Activated T-cell treated with anti-CD3 and anti-CD28 coated beads, Interleukin-2, amount 50 U/mL, for 48 hours (primary cell): ENCODE results near the gene COMTD1.
"Not testable (repeated sequence)": the region's sequence is repeated elsewhere in the genome, so short reads cannot be mapped to it uniquely, and the experiment has no call there.

Source experiments
- DNase-seq, 2 experiments: peaks; one replicate each; pipeline ENCODE4 v3.0.0-alpha.2; 2020

The COMTD1 gene

DNA sequence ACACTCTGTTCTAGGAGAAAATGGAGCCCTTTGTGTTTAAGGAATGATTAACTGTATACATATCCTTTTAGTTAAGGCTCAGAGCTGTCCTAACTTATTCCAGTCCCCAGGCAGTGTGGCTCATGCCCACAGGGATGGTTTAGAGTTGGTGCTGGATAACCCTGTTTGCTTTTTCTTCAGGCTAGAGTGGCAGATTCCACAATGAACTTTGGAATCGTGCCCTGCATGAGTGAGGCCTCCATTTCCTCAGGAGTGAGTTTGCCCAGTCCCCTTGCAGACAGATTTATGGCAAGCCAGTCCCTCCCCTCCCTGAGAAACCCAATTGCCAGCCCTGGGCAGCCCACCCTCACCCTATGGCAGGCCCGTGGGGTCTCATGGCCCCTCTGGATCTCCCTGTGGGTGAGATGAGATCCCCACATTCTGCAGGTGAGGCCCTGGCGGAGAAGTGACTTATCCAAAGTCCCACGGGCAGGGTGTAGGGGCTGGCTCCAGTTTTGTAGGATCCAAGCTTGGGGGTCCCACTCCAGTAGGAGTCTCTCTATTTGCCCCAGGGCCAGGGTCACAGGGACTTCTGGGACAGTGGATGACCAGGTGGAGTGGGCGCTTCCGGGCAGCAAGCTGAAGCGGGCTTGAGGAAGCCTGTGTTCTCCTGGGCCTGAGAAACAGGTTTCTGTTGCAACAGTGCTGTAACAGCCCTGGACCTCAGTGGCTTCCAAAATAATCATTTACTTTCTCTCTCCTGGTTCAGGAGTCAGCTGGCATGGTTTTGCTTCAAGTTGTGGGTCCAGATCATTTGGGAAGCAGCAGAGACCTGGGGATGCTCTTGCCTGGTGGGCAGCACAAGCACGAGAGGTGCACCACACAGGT lies 9.0 kb upstream of the COMTD1 start:
- no peak for DNase-seq

DNA sequence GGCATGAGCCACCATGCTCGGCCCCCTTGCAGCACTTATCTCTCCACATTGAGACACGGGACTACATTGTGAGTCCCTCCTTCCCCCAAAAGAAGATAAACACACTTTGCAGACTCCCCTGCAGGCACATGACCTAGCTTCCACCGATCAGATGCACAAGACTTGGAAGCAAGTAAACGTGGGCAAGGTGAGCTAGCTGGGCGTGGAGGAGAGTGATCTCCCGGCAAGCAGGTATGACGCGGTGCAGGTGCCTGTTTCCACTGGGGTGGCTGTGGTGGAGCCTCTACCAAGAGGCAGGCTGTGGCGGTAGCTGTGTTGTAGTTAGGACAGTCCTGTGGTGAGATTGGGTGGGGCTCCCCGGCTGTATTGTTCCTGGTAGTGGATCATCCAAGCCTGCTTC lies 7.7 kb upstream of the COMTD1 start:
- no peak for DNase-seq

DNA sequence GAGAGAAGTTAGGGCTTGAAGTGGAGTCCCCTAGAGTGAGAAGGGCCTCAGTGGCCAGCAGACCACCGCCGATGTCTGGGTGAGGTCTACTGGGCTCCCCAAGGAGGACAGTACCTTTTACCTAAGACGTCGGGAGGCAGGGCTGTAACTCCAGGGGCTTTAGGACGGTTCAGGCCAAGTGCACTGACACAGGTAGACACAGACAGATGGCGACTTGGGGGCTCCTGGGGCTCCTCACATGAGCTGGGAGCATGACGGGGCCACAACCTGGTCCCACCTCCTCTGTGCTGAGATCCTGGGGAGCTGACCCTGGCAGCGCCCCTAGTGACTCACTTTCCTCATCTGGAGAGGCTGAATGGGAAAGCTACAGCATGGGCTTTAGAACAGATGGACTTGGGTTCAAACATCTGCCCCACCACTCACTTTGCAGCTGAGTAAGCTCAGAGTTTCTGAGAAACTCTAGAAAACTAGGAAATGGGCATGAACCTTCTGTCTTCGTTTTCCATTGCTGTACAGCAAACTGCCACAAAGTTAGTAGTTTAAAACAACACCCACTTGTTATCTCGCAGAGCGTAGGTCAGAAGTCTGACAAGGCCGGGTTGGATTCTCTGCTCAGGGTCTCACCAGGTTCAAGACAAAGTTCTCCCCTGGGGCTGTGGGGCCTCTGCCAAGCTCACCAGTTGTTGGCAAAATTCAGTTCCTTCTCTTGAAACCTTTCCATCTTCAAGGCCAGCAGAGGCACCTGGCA lies 4.7 kb upstream of the COMTD1 start:
- DNase-seq = no peak

DNA sequence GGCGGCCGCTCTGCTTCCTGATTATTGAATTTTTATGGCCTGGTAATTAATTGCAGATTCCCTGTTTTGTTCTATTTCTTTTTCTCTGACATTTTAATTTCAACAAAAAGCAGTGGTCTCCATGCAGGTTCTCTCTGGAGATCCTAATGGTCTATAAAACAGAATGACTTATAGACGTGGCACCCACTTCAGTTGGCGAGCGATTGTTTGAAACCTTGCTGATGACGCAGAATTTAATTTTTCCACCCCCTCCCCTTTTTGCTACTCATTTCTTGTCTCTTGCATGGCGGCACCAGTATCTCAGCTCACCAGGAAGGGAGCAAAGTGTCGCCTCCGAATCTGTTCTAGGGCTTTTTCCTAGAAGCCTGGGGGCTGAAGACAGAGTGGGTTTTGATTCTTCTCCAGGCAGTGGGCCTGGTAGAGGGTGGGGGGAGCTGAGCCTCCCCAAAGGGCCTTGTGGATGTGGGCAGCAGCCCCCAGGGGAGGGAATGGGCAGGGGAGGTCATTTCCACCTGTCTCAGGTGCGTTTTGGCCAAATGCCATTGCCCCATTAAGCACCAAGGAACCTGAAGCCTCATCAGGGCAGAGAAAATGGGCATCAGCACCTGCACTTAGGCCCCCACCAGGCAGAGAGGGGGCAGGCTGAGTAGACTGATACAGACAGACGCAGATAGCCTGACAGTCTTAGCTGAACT lies 3.5 kb upstream of the COMTD1 start:
- DNase-seq = no peak

GRCh38 chr10:75238182-75239095 lies 2.7 kb upstream of the COMTD1 start:
- no peak for DNase-seq

GRCh38 chr10:75236178-75236825 lies 545 bp upstream of the COMTD1 start:
- DNase-seq = no peak

DNA sequence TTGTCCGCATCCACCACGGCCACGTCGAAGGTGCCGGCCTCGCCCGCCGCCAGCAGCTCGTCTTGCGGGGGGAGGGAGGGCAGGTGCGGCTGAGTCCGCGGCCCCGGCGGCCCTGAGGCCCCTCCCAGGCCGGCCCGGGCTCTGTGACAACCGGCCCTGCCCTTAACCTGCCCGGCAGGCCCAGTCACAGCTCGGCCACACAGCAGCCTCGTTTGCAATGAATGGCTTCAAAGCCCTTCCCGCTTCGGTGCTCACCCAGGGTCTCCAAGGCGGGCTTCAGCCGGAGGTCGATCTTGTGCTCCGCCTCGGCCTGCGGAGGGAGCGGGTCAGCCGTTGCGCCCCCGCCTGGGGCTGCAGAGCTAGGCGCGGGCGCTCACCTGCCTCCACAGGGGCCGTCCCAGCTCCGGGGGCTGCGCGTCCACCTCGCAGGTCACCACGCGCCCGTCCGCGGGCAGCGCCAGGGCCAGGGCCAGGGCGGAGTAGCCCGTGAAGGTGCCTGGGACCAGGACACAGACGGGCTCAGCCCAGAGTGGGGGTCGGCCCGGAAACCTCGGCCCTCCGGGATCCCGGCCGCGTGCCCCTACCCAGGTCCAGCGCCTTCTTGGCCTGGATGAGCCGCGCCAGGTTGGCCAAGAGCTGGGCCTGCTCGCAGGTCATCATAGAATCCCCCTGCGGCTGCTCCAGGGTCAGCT lies 928 bp downstream of the COMTD1 start:
- DNase-seq = no peak

GRCh38 chr10:75234017-75234682 lies 1.6 kb downstream of the COMTD1 start:
- peak; percentile 98 to 99 for DNase-seq

DNA sequence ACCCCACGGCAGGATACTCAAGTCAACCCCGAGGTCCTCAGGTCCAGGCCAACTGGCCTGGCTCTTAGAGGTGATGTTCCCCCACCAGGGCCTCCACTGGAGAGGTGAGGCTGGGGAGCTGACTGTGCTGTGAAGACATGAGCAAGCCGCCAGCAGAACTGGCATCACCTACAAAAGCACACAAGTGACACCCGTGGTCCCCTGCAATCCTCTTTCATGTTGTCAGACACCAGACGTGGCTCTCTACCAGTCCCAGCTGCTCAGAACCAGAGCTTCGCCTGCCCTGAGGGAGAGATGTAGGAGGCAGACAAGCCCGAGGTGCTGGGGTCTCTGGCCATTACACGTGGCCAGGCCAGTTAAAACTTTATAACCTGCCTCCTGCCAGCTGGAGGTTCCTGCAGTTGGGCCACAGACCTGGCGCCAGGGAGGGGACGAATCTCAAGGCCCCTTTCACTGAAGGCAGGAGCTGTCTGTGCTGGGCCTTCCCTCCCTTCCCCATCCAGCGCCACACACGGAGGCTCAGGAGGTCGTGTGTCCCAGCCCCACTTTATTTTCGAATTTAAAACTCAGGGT lies 2.2 kb downstream of the COMTD1 start:
- peak in 1 of 2 experiments; percentile 49 for DNase-seq

DNA sequence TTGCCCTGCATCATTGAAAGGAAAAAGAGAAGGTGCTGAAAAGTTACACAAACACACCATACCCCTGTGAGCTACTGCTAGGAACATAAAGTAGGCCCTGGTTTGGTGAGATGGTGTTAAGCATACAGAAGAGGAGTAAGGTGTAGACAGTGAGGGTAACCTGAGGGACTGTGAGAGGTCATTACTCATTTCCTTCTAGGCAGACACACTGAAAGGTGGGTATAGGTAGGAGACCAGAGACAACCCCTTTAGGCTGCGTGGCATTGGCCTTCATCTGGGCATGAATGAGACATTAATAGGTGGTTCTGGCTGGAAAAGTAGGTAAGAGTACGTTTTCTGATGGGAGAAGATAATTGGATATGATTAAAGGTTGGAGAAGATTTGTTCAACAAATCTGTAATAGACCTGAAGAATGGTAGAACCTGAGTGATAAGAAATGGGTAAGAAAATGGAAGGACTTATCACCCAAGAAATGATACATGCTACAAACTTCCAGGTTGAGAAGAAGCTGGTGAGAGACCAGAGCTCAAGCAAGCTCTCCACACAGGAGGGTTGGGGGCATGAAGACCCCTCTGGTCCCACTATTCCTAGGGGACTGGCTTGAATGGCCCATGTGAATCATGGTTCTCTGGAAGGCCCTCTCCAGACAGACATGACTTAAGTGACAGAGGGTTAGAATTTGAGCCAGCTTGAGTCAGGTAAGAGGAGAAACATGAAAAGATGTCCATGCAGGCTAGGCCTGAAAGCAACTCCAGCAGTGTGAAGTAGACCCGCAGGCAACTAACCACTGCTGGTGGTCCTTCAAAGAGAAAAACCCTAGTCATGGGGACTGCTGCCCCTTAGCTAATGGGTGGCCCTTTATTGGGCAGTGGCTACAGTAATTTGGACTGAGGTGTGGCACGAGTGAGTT lies 3.8 kb downstream of the COMTD1 start:
- DNase-seq = peak; percentile 27

GRCh38 chr10:75230600-75231038 lies 5.1 kb downstream of the COMTD1 start:
- peak; percentile 95 for DNase-seq

DNA sequence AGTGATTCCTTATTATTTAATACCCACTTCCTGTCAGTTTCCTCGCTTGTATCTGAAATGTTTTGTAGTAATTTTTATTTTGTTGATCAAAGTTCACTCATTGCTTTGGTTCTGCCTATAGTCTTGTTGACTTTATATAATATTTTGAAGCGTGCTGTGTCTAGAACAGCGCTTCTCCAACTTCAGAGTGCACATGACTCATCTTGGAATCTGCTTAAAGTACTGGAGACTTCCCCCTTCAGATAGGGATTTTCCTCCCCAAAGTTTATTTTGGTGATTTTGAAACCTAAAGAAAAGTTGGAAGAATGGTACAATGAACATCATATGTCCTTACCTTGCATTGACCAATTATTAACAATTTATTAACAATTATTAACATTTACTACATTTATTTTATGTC lies 5.8 kb downstream of the COMTD1 start:
- no peak for DNase-seq

GRCh38 chr10:75228834-75229233 lies 6.9 kb downstream of the COMTD1 start:
- DNase-seq = no peak

DNA sequence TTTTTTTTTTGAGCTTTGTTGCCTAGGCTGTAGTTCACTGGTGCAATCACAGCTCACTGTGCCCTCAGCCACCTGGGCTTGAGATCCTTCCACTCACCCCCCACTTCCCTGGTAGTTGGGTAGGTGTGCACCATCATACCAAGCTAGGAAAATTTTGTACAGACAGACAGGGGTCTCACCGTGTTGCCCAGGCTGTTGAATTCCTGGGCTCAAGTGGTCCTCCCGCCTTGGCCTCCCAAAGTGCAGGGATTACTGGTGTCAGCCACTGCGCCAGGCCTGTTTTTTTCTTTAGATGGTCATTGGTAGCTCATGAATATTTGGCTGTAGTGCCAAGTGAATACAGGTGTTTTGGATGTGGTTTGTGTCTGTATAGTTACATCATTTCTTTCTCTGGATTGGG lies 7.5 kb downstream of the COMTD1 start:
- no peak for DNase-seq

- no peak for DNase-seq
Measured at GRCh38 chr10:75226656-75227055, 9.1 kb downstream of the COMTD1 start.

- DNase-seq = no peak
Measured at GRCh38 chr10:75226095-75226494, 9.7 kb downstream of the COMTD1 start.

DNA sequence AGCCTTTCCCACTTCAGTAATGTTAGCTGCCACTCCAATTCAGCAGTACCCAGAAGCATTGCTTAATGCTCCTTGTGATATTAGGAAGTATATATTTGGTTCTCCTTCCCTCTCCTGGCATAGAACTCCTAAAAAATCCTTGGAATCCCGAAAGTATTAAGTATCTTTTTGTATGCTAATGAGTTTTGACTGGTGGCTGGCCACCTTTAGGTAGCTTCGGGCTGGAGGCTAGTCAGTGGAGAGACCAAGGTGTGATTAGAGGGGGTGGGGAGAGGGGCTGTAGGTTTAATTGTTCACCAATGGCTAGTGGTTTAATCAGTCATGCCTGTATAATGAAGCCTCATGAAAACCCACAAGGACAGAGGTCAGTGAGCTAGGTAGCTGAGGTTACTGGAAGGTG lies 12.2 kb downstream of the COMTD1 start:
- no peak for DNase-seq

GRCh38 chr10:75221492-75221891 lies 14.3 kb downstream of the COMTD1 start:
- DNase-seq = not testable (repeated sequence)

DNA sequence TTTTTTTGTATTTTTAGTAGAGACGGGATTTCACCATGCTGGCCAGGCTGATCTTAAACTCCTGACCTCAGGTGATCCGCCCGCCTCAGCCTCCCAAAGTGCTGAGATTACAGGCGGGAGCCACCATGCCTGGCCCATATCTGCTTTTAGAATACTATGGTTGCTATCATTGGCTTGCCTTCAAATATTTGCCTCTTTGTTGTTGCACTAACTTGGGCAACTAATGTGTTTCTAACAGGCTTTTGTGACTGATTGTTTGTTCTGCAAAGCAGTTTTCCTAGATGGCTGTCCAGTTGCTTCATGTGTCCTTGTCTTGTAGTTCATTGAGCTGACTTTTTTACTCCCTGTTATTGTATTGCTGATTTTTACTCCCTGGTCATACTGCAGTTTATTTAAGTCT lies 15.5 kb downstream of the COMTD1 start:
- DNase-seq = no peak
